Measurements from ENCODE around the gene CLEC1A.

GRCh38 chr12:10048526-10048925, 50.3 kb downstream of the CLEC1A start:
- TF ChIP-seq CTCF (IDR thresholded peaks at IDR 0.05; ENCODE audit: poor library complexity, severe bottlenecking) (no peak), EZH2 (IDR thresholded peaks at IDR 0.05; ENCODE audit: borderline replicate concordance, insufficient read depth, low read length, poor library complexity, severe bottlenecking) (no peak), SMC3 (conservative IDR thresholded peaks at IDR 0.05; ENCODE audit: poor library complexity) (no peak), POLR2AphosphoS5 (IDR thresholded peaks at IDR 0.05) (no peak)
